Bronchial epithelial cell (primary cell): ENCODE measurements around the gene HSDL1. TPM values are rescaled to one million over a fixed set of nuclear protein-coding genes. Genes with fewer than 3 reads are reported as not detected.

Source experiments
- DNase-seq: peaks from one replicate; pipeline ENCODE4 v3.0.0-alpha.2; 2010; ENCODE audit warnings: low read depth
- FAIRE-seq: peaks from 2 replicates; lab custom pipeline; 2011; peaks lifted over from hg19 to GRCh38; lab: Jason Lieb, UNC
- H3K27me3 ChIP-seq: 2 replicates; pipeline ENCODE4 v1.5.1; 2011; ENCODE audit warnings: low read length; ENCODE audit not compliant: control insufficient read depth, insufficient read depth
- H3K36me3 ChIP-seq: 2 replicates; pipeline ENCODE4 v1.5.1; 2011; ENCODE audit warnings: low read length; ENCODE audit not compliant: control insufficient read depth, insufficient read depth
- H3K4me3 ChIP-seq: 2 replicates; pipeline ENCODE4 v1.5.1; 2011; ENCODE audit warnings: mild to moderate bottlenecking, low read depth, low read length, control low read depth
- CTCF ChIP-seq: IDR thresholded peaks from 2 replicates; pipeline ENCODE4 v1.5.1; 2011; ENCODE audit warnings: mild to moderate bottlenecking, moderate library complexity, low read length, control low read depth, inconsistent platforms; ENCODE audit not compliant: insufficient read depth, severe bottlenecking
- total RNA-seq: library from RNA; depleted of rRNA; stranded (reverse); fragments of >200 nt; gene quantifications from 2 replicates; pipeline ENCODE4 v1.2.1, GENCODE V29; 2014

The HSDL1 gene
- total RNA-seq, 1 donor from 2014 or later = 36.3 TPM

GRCh38 chr16:84136331-84137125, 8.4 kb downstream of the HSDL1 start:
- H3K4me3 ChIP-seq = no peak overlapping the region
- no peak for DNase-seq
- FAIRE-seq = no peak
- H3K27me3 ChIP-seq = no peaks in the 10 kb centered on the region
- TF ChIP-seq CTCF = no peak
- no peaks in the 10 kb centered on the region for H3K36me3 ChIP-seq

- H3K36me3 ChIP-seq = no peaks in the 10 kb centered on the region
- FAIRE-seq (no peak), DNase-seq (no peak)
- TF ChIP-seq CTCF = no peak
- no peak overlapping the region for H3K4me3 ChIP-seq
- H3K27me3 ChIP-seq = no peaks in the 10 kb centered on the region
Observed at GRCh38 chr16:84132527-84133285, 12.3 kb downstream of the HSDL1 start.

- Histone ChIP-seq H3K4me3 (no peak overlapping the region), H3K27me3 (no peaks in the 10 kb centered on the region), H3K36me3 (no peaks in the 10 kb centered on the region)
- DNase-seq (no peak), FAIRE-seq (no peak)
- TF ChIP-seq CTCF = no peak
Observed at GRCh38 chr16:84131117-84131516, 13.9 kb downstream of the HSDL1 start.

GRCh38 chr16:84124257-84125073, 20.5 kb downstream of the HSDL1 start:
- TF ChIP-seq CTCF = no peak
- Histone ChIP-seq H3K27me3 (no peaks in the 10 kb centered on the region), H3K4me3 (no peak overlapping the region), H3K36me3 (no peaks in the 10 kb centered on the region)
- no peak for FAIRE-seq
- no peak for DNase-seq

GRCh38 chr16:84121007-84121406, 24.0 kb downstream of the HSDL1 start:
- TF ChIP-seq CTCF = no peak
- no peak overlapping the region for H3K4me3 ChIP-seq
- H3K27me3 ChIP-seq = no peaks in the 10 kb centered on the region
- H3K36me3 ChIP-seq = no peaks in the 10 kb centered on the region
- DNase-seq (no peak), FAIRE-seq (no peak)
